ENCODE results near the gene ARFGAP1. TPM values are rescaled to one million over a fixed set of nuclear protein-coding genes. Genes with fewer than 3 reads are reported as not detected.
"Not testable (repeated sequence)": the region's sequence is repeated elsewhere in the genome, so short reads cannot be mapped to it uniquely, and the experiment has no call there.

Gene ARFGAP1
- total and polyA plus RNA-seq, 10 of the 15 experiments (the other 5 are each of a cell fraction or from before 2014, with no cell fraction given) = 0.45 to 79.9 (median 30.8) TPM

DNA sequence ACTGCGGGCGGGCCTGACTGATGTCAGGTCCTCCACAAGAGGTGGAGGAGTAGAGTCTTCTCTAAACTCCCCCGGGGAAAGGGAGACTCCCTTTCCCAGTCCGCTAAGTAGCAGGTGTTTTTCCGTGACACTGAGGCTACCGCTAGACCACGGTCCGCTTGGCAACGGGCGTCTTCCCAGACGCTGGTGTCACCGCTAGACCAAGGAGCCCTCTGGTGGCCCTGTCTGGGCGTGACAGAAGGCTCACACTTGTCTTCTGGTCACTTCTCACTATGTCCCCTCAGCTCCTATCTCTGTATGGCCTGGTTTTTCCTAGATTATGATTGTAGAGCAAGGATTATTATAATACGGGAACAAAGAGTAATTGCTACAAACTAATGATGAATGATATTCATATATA is 21.3 kb upstream of the ARFGAP1 start:
- CTCF ChIA-PET = interaction anchor here (1.1 kb wide), 1 partner anchor 32 kb away, joined by 3 read pairs; no protein-coding TSS in a partner anchor
- in situ Hi-C loops (cut with MboI); POLR2A ChIA-PET: not testable (repeated sequence)

DNA sequence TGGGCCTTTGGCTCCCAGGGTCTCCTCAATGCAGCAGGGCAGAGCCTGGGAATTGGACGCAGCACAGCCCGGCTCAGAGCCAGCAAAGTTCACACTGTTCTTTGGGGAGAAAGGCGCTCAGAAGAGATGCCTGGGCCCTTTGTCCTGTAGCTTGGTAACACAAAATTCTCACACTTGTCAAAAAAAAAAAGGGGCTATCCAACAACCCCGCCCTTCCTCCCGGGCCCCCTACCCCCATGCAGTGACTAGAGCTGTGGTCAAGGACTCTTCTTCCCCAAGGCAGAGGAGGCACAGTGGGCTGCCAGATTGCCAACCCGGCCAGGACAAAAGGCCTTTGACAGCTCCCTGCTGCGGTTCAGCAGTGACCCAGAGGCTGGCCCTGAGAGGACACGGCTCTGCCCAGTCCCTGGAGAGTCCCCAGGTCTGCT is 20.3 kb upstream of the ARFGAP1 start:
- ATAC-seq (no peak), FAIRE-seq (no peak), DNase-seq (ENCODE audit: low read depth, low spot score) (no peak)
- H4K20me1 ChIP-seq (ENCODE audit: control insufficient read depth, insufficient read depth) = no peaks in the 10 kb centered on the region; the same call in 1 of the 2 replicates
- no peaks in the 10 kb centered on the region for H3K36me3 ChIP-seq (ENCODE audit: control insufficient read depth in 2 of 2, insufficient read depth in 2 of 2, low read length in 1 of 2)
- CTCF ChIA-PET = no interaction called here
- no peaks in the 10 kb centered on the region for H3K79me2 ChIP-seq (ENCODE audit: control insufficient read depth, insufficient read depth, low read length)
- no peak overlapping the region for H3K27ac ChIP-seq (ENCODE audit: control insufficient read depth, insufficient read depth)
- H3K27me3 ChIP-seq (replicated peaks in 1 of 2; ENCODE audit: control insufficient read depth in 2 of 2, insufficient read depth in 2 of 2, low read length in 1 of 2) = peaks cover 0 to 9% of the 10 kb centered on the region in 2 experiments
- H3K9ac ChIP-seq (ENCODE audit: control insufficient read depth, insufficient read depth, low read length) = no peak overlapping the region
- no TSS peak for BruUV-seq (replicated peaks)
- no peaks in the 10 kb centered on the region for H3K9me3 ChIP-seq (replicated peaks; ENCODE audit: control insufficient read depth, insufficient read depth, low read length)
- RAD21 ChIA-PET (ENCODE audit: unreplicated experiment) = no interaction called here
- H2AFZ ChIP-seq (ENCODE audit: control insufficient read depth, low read depth, low read length) = no peak overlapping the region
- no peaks in the 10 kb centered on the region for H3K4me1 ChIP-seq (ENCODE audit: control insufficient read depth, insufficient read depth, low read length)
- 31% methylated on average over 8 of the region's 8 CpGs for WGBS (ENCODE audit: insufficient coverage, insufficient replicate concordance, low lambda C conversion rate, missing lambda C conversion rate)
- intact Hi-C loops (cut with micrococcal nuclease; ENCODE audit: unreplicated experiment) (no loop called here), in situ Hi-C loops (cut with MboI) (no loop called here)
- no peak overlapping the region for H3K4me2 ChIP-seq (ENCODE audit: control insufficient read depth, insufficient read depth)
- H3K4me3 ChIP-seq = no peak overlapping the region
- POLR2A ChIA-PET = no interaction called here
- SMC1A ChIA-PET (ENCODE audit: uncharacterized antibody, unreplicated experiment) = no interaction called here
- TF ChIP-seq ATF7 (IDR thresholded peaks at IDR 0.05; ENCODE audit: low read depth) (no peak), STAT3 (IDR thresholded peaks at IDR 0.05; ENCODE audit: low read depth, low read length) (no peak), GABPA (IDR thresholded peaks at IDR 0.05; ENCODE audit: low read depth) (no peak), RB1 (IDR thresholded peaks at IDR 0.05; ENCODE audit: borderline replicate concordance) (no peak), HDAC6 (IDR thresholded peaks at IDR 0.05; ENCODE audit: unreplicated experiment) (no peak), LARP7 (IDR thresholded peaks at IDR 0.05) (no peak), SUPT20H (IDR thresholded peaks at IDR 0.05; ENCODE audit: borderline replicate concordance, control insufficient read depth, low read depth, low read length) (no peak), POLR2AphosphoS2 (IDR thresholded peaks at IDR 0.05; ENCODE audit: low read depth, low read length) (no peak), BHLHE40 (IDR thresholded peaks at IDR 0.05; ENCODE audit: borderline replicate concordance in 1 of 2, low read depth in 2 of 2, low read length in 1 of 2) (no peak), NR2F1 (conservative IDR thresholded peaks at IDR 0.05) (no peak)
- TF ChIP-seq, protein P1, sequence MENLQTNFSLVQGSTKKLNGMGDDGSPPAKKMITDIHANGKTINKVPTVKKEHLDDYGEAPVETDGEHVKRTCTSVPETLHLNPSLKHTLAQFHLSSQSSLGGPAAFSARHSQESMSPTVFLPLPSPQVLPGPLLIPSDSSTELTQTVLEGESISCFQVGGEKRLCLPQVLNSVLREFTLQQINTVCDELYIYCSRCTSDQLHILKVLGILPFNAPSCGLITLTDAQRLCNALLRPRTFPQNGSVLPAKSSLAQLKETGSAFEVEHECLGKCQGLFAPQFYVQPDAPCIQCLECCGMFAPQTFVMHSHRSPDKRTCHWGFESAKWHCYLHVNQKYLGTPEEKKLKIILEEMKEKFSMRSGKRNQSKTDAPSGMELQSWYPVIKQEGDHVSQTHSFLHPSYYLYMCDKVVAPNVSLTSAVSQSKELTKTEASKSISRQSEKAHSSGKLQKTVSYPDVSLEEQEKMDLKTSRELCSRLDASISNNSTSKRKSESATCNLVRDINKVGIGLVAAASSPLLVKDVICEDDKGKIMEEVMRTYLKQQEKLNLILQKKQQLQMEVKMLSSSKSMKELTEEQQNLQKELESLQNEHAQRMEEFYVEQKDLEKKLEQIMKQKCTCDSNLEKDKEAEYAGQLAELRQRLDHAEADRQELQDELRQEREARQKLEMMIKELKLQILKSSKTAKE (IDR thresholded peaks at IDR 0.05; ENCODE audit: low read depth, poor library complexity, severe bottlenecking) = no peak

More for the DNA sequence above, 21.3 kb upstream of the ARFGAP1 start:
- H3K27ac ChIP-seq (ENCODE audit: control insufficient read depth, insufficient read depth); H3K36me3 ChIP-seq (ENCODE audit: control insufficient read depth in 2 of 2, insufficient read depth in 2 of 2, low read length in 1 of 2); H3K79me2 ChIP-seq (ENCODE audit: control insufficient read depth, insufficient read depth, low read length); RAD21 ChIA-PET (ENCODE audit: unreplicated experiment); SMC1A ChIA-PET (ENCODE audit: uncharacterized antibody, unreplicated experiment); H2AFZ ChIP-seq (ENCODE audit: control insufficient read depth, low read depth, low read length); H3K9ac ChIP-seq (ENCODE audit: control insufficient read depth, insufficient read depth, low read length); intact Hi-C loops (cut with micrococcal nuclease; ENCODE audit: unreplicated experiment); H3K9me3 ChIP-seq (replicated peaks; ENCODE audit: control insufficient read depth, insufficient read depth, low read length); H3K4me2 ChIP-seq (ENCODE audit: control insufficient read depth, insufficient read depth); H3K4me1 ChIP-seq (ENCODE audit: control insufficient read depth, insufficient read depth, low read length); H3K4me3 ChIP-seq; H3K27me3 ChIP-seq (replicated peaks in 1 of 2; ENCODE audit: control insufficient read depth in 2 of 2, insufficient read depth in 2 of 2, low read length in 1 of 2); FAIRE-seq; ATAC-seq; DNase-seq (ENCODE audit: low read depth, low spot score); BruUV-seq (replicated peaks); H4K20me1 ChIP-seq (ENCODE audit: control insufficient read depth, insufficient read depth): not testable (repeated sequence)
- TF ChIP-seq, protein P2, sequence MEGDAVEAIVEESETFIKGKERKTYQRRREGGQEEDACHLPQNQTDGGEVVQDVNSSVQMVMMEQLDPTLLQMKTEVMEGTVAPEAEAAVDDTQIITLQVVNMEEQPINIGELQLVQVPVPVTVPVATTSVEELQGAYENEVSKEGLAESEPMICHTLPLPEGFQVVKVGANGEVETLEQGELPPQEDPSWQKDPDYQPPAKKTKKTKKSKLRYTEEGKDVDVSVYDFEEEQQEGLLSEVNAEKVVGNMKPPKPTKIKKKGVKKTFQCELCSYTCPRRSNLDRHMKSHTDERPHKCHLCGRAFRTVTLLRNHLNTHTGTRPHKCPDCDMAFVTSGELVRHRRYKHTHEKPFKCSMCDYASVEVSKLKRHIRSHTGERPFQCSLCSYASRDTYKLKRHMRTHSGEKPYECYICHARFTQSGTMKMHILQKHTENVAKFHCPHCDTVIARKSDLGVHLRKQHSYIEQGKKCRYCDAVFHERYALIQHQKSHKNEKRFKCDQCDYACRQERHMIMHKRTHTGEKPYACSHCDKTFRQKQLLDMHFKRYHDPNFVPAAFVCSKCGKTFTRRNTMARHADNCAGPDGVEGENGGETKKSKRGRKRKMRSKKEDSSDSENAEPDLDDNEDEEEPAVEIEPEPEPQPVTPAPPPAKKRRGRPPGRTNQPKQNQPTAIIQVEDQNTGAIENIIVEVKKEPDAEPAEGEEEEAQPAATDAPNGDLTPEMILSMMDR (IDR thresholded peaks at IDR 0.05 in 2 of 3, conservative IDR thresholded peaks at IDR 0.05 in 1 of 3; ENCODE audit: control insufficient read depth in 2 of 3, extremely low read depth in 1 of 3, insufficient read depth in 1 of 3, low read depth in 3 of 3, low read length in 3 of 3) = peak in 2 of 3 experiments; percentile 7 to 20; a peak in 1 of 6 replicates
- 0 out of 2 replicates have a peak, but pooled peaks have one; percentile 3 for TF ChIP-seq RAD21 (IDR thresholded peaks at IDR 0.05; ENCODE audit: insufficient read depth, low read depth, low read length)
- 15% methylated on average over 13 of the region's 14 CpGs for WGBS (ENCODE audit: insufficient coverage, insufficient replicate concordance, low lambda C conversion rate, missing lambda C conversion rate)

Measured in GM12878 (cell line).